ENCODE measurements around the gene TTC23L.

- TF ChIP-seq CTCF (conservative IDR thresholded peaks at IDR 0.05; ENCODE audit: low read depth in 2 of 2) = no peak
- no peak for TF ChIP-seq EZH2 (IDR thresholded peaks at IDR 0.05; ENCODE audit: low read depth, unreplicated experiment)
Measured at GRCh38 chr5:34863946-34864345, 25.0 kb downstream of the TTC23L start.
